Caco-2 (cell line): ENCODE measurements around the gene PPP1R3G. TPM values are rescaled to one million over a fixed set of nuclear protein-coding genes. Genes with fewer than 3 reads are reported as not detected.

Experiments
- BruUV-seq: library from RNA; stranded (reverse); fragments of 400-500 nt; replicated peaks from 2 replicates; lab custom pipeline; 2021; lab: Mats Ljungman, UMichigan
- CTCF ChIA-PET: fragments of 300-600 bp; sonication (Branson Sonifier 250); formaldehyde crosslinking; loops from one replicate; lab custom pipeline; 2022; ENCODE audit warnings: antibody characterized with exemption; lab: Charles Lee
- POLR2A ChIA-PET: fragments of 300-600 bp; sonication (Branson Sonifier 250); formaldehyde crosslinking; loops from one replicate; lab custom pipeline; 2022; ENCODE audit warnings: antibody characterized with exemption; lab: Charles Lee
- DNase-seq, 2 experiments: peaks; one replicate each; pipeline versions ENCODE4 v3.0.0 to v3.0.0-alpha.2; 2020 to 2022
- H3K27me3 ChIP-seq: replicated peaks from 2 replicates; pipeline ENCODE4 v1.6.0; 2011; ENCODE audit warnings: low read length; ENCODE audit not compliant: control insufficient read depth, insufficient read depth
- H3K36me3 ChIP-seq: 2 replicates; pipeline ENCODE4 v1.5.1; 2011; ENCODE audit warnings: low read length; ENCODE audit not compliant: control insufficient read depth, insufficient read depth
- H3K4me1 ChIP-seq: fragments of 250-450 bp; sonication (Bioruptor Pico); 2 replicates; pipeline ENCODE4 v1.5.1; 2020; ENCODE audit warnings: mild to moderate bottlenecking
- H3K4me3 ChIP-seq: 2 replicates; pipeline ENCODE4 v1.5.1; 2011; ENCODE audit warnings: low read depth, mild to moderate bottlenecking, control low read depth, low read length
- H3K9me3 ChIP-seq: fragments of 250-450 bp; sonication (Bioruptor Pico); 2 replicates; pipeline ENCODE4 v1.5.1; 2020; ENCODE audit warnings: mild to moderate bottlenecking, moderate library complexity
- H3K27ac Mint-ChIP-seq: one replicate; pipeline ENCODE4 v1.8.0; 2022; ENCODE audit warnings: mixed read lengths; ENCODE audit not compliant: unreplicated experiment
- H3K27me3 Mint-ChIP-seq: one replicate; pipeline ENCODE4 v1.8.0; 2022; ENCODE audit warnings: mixed read lengths; ENCODE audit not compliant: insufficient read depth, unreplicated experiment
- H3K36me3 Mint-ChIP-seq: one replicate; pipeline ENCODE4 v1.8.0; 2022; ENCODE audit warnings: mild to moderate bottlenecking, mixed read lengths; ENCODE audit not compliant: insufficient read depth, unreplicated experiment
- H3K4me1 Mint-ChIP-seq: one replicate; pipeline ENCODE4 v1.8.0; 2022; ENCODE audit warnings: low read depth, mixed read lengths; ENCODE audit not compliant: unreplicated experiment
- H3K4me3 Mint-ChIP-seq: one replicate; pipeline ENCODE4 v1.8.0; 2022; ENCODE audit warnings: mild to moderate bottlenecking, moderate library complexity, mixed read lengths; ENCODE audit not compliant: unreplicated experiment
- H3K9me3 Mint-ChIP-seq: one replicate; pipeline ENCODE4 v1.8.0; 2022; ENCODE audit warnings: mixed read lengths; ENCODE audit not compliant: unreplicated experiment
- CTCF ChIP-seq, 2 experiments: fragments of 200-600 bp in 1 of 2; IDR thresholded peaks; 1 replicate in 1 of 2; 2 replicates in 1 of 2; pipeline versions ENCODE4 v1.5.1 to v1.8.0; 2011 to 2022; ENCODE audit warnings: antibody characterized with exemption in 1 of 2, control low read depth in 1 of 2, inconsistent platforms in 1 of 2, low read depth in 1 of 2, low read length in 1 of 2, mild to moderate bottlenecking in 1 of 2, moderate library complexity in 1 of 2; ENCODE audit not compliant: insufficient read depth in 1 of 2, severe bottlenecking in 1 of 2, unreplicated experiment in 1 of 2
- intact Hi-C: fragments of 100-400 bp; cut with micrococcal nuclease; formaldehyde crosslinking; loops from one replicate; pipeline ENCODE4 v1.10.0; 2022; ENCODE audit not compliant: unreplicated experiment
- total RNA-seq: library from RNA; stranded (reverse); gene quantifications from 2 replicates; pipeline ENCODE4 v1.2.3, GENCODE V29; 2022

PPP1R3G gene
- total RNA-seq, 1 experiment from 2014 or later: 0.18 TPM

- DNase-seq: peak; percentile 22 to 55
- no peaks in the 10 kb centered on the region for H3K27me3 Mint-ChIP-seq
- Histone ChIP-seq H3K27me3 (no peaks in the 10 kb centered on the region), H3K36me3 (no peaks in the 10 kb centered on the region), H3K4me3 (no peak overlapping the region), H3K4me1 (peaks cover 35% of the 10 kb centered on the region), H3K9me3 (no peaks in the 10 kb centered on the region)
- ChIA-PET POLR2A (no interaction called here), CTCF (no interaction called here)
- H3K9me3 Mint-ChIP-seq: no peaks in the 10 kb centered on the region
- peak overlapping the region; percentile 74 for H3K27ac Mint-ChIP-seq
- intact Hi-C loops: loop anchor here (5.0 kb wide), 1 partner anchor 43 kb away; no protein-coding TSS in a partner anchor
- H3K4me3 Mint-ChIP-seq: no peak overlapping the region
- BruUV-seq: no TSS peak
- TF ChIP-seq CTCF (IDR thresholded peaks at IDR 0.05; ENCODE audit: insufficient read depth in 1 of 2, low read depth in 1 of 2, low read length in 1 of 2, severe bottlenecking in 1 of 2, unreplicated experiment in 1 of 2): no peak
- peaks cover 26% of the 10 kb centered on the region for H3K4me1 Mint-ChIP-seq
- H3K36me3 Mint-ChIP-seq: peaks cover 10% of the 10 kb centered on the region
These were observed 40.2 kb downstream of the PPP1R3G start for GRCh38 chr6:5125152-5126006.

GRCh38 chr6:5126214-5126613 lies 41.1 kb downstream of the PPP1R3G start:
- peak; percentile 52 to 56 for DNase-seq
- Mint-ChIP-seq H3K36me3 (peaks cover 10% of the 10 kb centered on the region), H3K9me3 (no peaks in the 10 kb centered on the region), H3K27me3 (no peaks in the 10 kb centered on the region), H3K4me3 (peak overlapping the region; percentile 26), H3K4me1 (peaks cover 26% of the 10 kb centered on the region), H3K27ac (peak overlapping the region; percentile 74)
- POLR2A ChIA-PET: no interaction called here
- BruUV-seq: no TSS peak
- CTCF ChIA-PET: interaction anchor here (0.6 kb wide), 1 partner anchor 123 kb away, joined by 6 read pairs; no protein-coding TSS in a partner anchor
- intact Hi-C loops: loop anchor here (5.0 kb wide), 1 partner anchor 44 kb away; no protein-coding TSS in a partner anchor
- Histone ChIP-seq H3K9me3 (no peaks in the 10 kb centered on the region), H3K4me3 (no peak overlapping the region), H3K27me3 (no peaks in the 10 kb centered on the region), H3K4me1 (peaks cover 35% of the 10 kb centered on the region), H3K36me3 (no peaks in the 10 kb centered on the region)
- TF ChIP-seq CTCF (IDR thresholded peaks at IDR 0.05; ENCODE audit: insufficient read depth in 1 of 2, low read depth in 1 of 2, low read length in 1 of 2, severe bottlenecking in 1 of 2, unreplicated experiment in 1 of 2): no peak

GRCh38 chr6:5127106-5127687 lies 42.1 kb downstream of the PPP1R3G start:
- H3K27me3 ChIP-seq: no peaks in the 10 kb centered on the region
- TF ChIP-seq CTCF (IDR thresholded peaks at IDR 0.05; ENCODE audit: insufficient read depth in 1 of 2, low read depth in 1 of 2, low read length in 1 of 2, severe bottlenecking in 1 of 2, unreplicated experiment in 1 of 2): no peak
- BruUV-seq: no TSS peak
- no peak overlapping the region for H3K4me3 ChIP-seq
- CTCF ChIA-PET: no interaction called here
- no peaks in the 10 kb centered on the region for H3K9me3 ChIP-seq
- POLR2A ChIA-PET: no interaction called here
- Mint-ChIP-seq H3K27me3 (no peaks in the 10 kb centered on the region), H3K36me3 (peaks cover 10% of the 10 kb centered on the region), H3K4me3 (no peak overlapping the region), H3K9me3 (no peaks in the 10 kb centered on the region), H3K4me1 (peaks cover 26% of the 10 kb centered on the region), H3K27ac (no peak overlapping the region)
- H3K4me1 ChIP-seq: peaks cover 35% of the 10 kb centered on the region
- intact Hi-C loops: loop anchor here (5.0 kb wide), 1 partner anchor 45 kb away; no protein-coding TSS in a partner anchor
- no peaks in the 10 kb centered on the region for H3K36me3 ChIP-seq
- DNase-seq: no peak
